ENCODE results near the gene C20orf96.

- no peak for TF ChIP-seq RCOR1 (IDR thresholded peaks at IDR 0.05; ENCODE audit: insufficient replicate concordance, low read length)
- TF ChIP-seq CTCF (conservative IDR thresholded peaks at IDR 0.05; ENCODE audit: low read depth, low read length), result no peak
- no peak for TF ChIP-seq MAFK (IDR thresholded peaks at IDR 0.05; ENCODE audit: low read depth, low read length)
- TF ChIP-seq MAZ (IDR thresholded peaks at IDR 0.05; ENCODE audit: borderline replicate concordance, low read depth, low read length), result no peak
- no peak for TF ChIP-seq RAD21 (IDR thresholded peaks at IDR 0.05; ENCODE audit: low read length)
- TF ChIP-seq POLR2A (IDR thresholded peaks at IDR 0.05; ENCODE audit: low read depth, low read length), result no peak
These were observed 21.5 kb upstream of the C20orf96 start for GRCh38 chr20:312067-312466.
